ENCODE results near the gene TUT4. TPM values are rescaled to one million over a fixed set of nuclear protein-coding genes. Genes with fewer than 3 reads are reported as not detected.

The TUT4 gene
- total and polyA plus RNA-seq, 10 donors, result 31.7 to 120 (median 79.2) TPM

DNA sequence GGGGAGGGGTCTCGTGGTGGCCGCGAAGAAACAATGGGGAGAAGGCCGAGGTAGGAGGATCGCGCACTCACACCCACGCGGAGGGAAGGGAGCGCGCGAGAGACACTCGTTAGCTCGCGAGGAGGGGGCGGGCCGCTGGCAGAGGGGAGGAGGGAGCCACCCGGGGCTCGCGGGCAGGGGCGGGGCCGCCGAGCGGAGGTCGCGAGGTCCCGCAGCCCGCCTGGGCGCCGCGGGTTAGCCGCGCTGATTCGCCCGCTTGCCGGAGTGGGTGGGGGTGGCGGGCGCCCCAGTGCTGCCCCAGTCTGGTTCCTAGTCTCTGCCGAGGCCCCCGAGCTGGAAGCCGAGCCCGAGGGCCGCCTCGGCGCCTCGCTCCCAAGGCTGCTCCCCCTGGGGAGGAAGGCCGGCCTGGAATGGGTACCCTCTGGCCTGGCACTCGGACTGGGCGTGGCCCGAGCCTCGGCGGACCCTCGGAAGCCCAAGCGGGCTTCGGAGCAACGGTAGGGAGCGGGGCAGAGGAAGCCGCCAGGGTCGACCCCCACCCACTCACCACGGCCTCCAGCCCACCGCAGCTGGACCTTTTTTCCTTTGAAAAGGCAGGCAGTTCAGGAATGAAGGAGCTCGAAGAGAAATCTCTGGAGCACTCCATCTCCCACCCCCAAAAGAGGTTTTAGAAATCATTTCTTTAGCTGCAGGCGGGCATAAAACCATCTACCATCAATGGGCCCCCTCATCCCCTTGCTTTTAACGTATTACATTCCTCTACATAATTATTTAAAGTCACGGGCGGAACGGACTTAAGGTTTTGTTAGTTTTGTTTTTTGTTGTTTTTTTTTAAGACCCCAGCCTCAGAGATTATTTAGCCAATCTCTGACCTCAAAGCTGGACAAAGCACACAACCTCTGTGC lies 722 bp upstream of the TUT4 start:
- TF ChIP-seq, protein P1, sequence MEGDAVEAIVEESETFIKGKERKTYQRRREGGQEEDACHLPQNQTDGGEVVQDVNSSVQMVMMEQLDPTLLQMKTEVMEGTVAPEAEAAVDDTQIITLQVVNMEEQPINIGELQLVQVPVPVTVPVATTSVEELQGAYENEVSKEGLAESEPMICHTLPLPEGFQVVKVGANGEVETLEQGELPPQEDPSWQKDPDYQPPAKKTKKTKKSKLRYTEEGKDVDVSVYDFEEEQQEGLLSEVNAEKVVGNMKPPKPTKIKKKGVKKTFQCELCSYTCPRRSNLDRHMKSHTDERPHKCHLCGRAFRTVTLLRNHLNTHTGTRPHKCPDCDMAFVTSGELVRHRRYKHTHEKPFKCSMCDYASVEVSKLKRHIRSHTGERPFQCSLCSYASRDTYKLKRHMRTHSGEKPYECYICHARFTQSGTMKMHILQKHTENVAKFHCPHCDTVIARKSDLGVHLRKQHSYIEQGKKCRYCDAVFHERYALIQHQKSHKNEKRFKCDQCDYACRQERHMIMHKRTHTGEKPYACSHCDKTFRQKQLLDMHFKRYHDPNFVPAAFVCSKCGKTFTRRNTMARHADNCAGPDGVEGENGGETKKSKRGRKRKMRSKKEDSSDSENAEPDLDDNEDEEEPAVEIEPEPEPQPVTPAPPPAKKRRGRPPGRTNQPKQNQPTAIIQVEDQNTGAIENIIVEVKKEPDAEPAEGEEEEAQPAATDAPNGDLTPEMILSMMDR (IDR thresholded peaks at IDR 0.05 in 8 of 11, conservative IDR thresholded peaks at IDR 0.05 in 3 of 11), result peak in 1 of 11 experiments; percentile 15
- TF ChIP-seq POLR2AphosphoS5 (IDR thresholded peaks at IDR 0.05) (peak; percentile 76 to 81 (median 80)), POLR2A (IDR thresholded peaks at IDR 0.05) (peak in 1 of 3 donors; percentile 2)
- WGBS, 5 donors, result 2 to 25% (median 4%) methylated on average over 7 to 66 of the region's 66 CpGs
- intact Hi-C loops (cut with DNase I; ENCODE audit: low total_unique reads), result loop anchor here (10.0 kb wide), 1 partner anchor 131 kb away; no protein-coding TSS in a partner anchor

DNA sequence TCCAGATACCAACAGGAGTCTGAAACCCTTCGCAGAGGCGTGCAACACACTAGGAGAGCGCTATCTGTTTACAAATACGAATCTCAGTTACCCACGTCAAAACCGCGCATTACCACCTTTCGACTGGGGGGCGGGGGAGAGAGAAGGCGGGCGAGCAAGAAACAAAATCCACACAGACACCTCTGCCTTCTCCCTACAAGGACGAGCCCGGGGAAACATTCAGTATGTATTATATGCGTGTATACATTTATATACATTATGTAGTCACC lies 722 bp downstream of the TUT4 start:
- 0 to 1% (median 0%) methylated on average over 14 of the region's 14 CpGs for WGBS, 5 donors
- Histone ChIP-seq H3K36me3 (no peaks in the 10 kb centered on the region), H3K27ac (peak overlapping the region; percentile 76 to 96 (median 95)), H3K4me3 (peak overlapping the region; percentile 71 to 90 (median 88)), H3K9me3 (no peaks in the 10 kb centered on the region), H3K27me3 (replicated peaks in 1 of 7) (no peaks in the 10 kb centered on the region), H3K4me1 (peaks cover 18 to 69% (median 39%) of the 10 kb centered on the region in 6 donors)
- TF ChIP-seq POLR2AphosphoS5 (IDR thresholded peaks at IDR 0.05), result peak in 1 of 3 donors; percentile 72
- TF ChIP-seq, protein P1 (IDR thresholded peaks at IDR 0.05 in 8 of 11, conservative IDR thresholded peaks at IDR 0.05 in 3 of 11), result peak in 1 of 11 experiments; percentile 13
- TF ChIP-seq POLR2A (IDR thresholded peaks at IDR 0.05), result no peak
- peak; percentile 82 for DNase-seq
- intact Hi-C loops (cut with DNase I; ENCODE audit: low total_unique reads), result loop anchor here (10.0 kb wide), 1 partner anchor 133 kb away; no protein-coding TSS in a partner anchor

More for the DNA sequence above, 722 bp upstream of the TUT4 start:
- DNase-seq, result peak; percentile 98
- Histone ChIP-seq H3K27me3 (replicated peaks in 1 of 7) (no peaks in the 10 kb centered on the region), H3K27ac (peak overlapping the region; percentile 76 to 96 (median 95)), H3K36me3 (no peaks in the 10 kb centered on the region), H3K9me3 (no peaks in the 10 kb centered on the region), H3K4me1 (peaks cover 18 to 54% (median 38%) of the 10 kb centered on the region in 6 donors), H3K4me3 (peak overlapping the region; percentile 71 to 90 (median 88))

DNA sequence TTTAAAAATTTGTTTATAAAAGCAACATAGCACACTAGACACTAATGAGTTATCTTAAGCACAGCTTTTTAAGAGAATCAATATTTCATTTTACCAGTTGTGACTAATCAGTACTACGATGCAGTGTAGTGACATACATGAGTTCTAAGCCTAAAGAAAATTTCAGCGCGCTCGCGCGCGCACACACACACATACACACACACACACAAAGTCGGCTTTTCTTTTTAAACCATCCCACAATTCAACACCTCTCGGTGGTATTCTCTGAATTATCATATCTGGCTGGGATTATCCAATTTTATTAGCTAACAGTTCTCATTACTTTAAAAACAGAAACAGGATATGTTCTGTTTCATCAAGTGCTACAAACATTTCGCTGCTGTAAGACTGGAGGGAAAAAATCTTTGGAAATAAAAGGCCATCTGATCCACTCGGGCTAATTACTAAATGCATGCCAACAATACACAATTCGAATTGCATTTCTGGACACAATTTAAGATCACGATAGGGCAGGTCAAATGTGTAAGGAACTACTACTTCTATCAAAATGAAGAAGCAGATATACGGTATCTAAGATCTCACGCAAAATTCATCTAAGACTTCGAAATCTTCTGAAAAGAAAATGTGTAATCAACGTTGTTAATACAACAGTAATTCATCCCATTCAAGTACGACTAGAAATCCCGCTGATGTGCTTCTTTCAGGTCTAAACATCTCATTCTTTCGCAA lies 1.2 kb downstream of the TUT4 start:
- DNase-seq, result no peak
- TF ChIP-seq POLR2A (IDR thresholded peaks at IDR 0.05) (no peak), POLR2AphosphoS5 (IDR thresholded peaks at IDR 0.05) (no peak)
- TF ChIP-seq, protein P1 (IDR thresholded peaks at IDR 0.05 in 8 of 11, conservative IDR thresholded peaks at IDR 0.05 in 3 of 11), result no peak
- peak overlapping the region; percentile 76 to 96 (median 95) for H3K27ac ChIP-seq
- WGBS, 5 donors, result 10 to 19% (median 14%) methylated on average over 20 of the region's 20 CpGs
- H3K36me3 ChIP-seq, result no peaks in the 10 kb centered on the region
- H3K4me3 ChIP-seq, result peak overlapping the region; percentile 71 to 90 (median 88)
- no peaks in the 10 kb centered on the region for H3K9me3 ChIP-seq
- H3K4me1 ChIP-seq, result peaks cover 18 to 72% (median 39%) of the 10 kb centered on the region in 6 donors
- intact Hi-C loops (cut with DNase I; ENCODE audit: low total_unique reads), result loop anchor here (10.0 kb wide), 1 partner anchor 133 kb away; no protein-coding TSS in a partner anchor
- H3K27me3 ChIP-seq (replicated peaks in 1 of 7), result no peaks in the 10 kb centered on the region
